RWPE1 (cell line): ENCODE measurements around the gene C19orf38.
A peak's percentile ranks its signal among the peaks of the same experiment; 100 is the strongest.

Experiments
- CTCF ChIA-PET: fragments of 350-600 bp; sonication (Branson Sonifier 250); formaldehyde crosslinking; extraction: SDS; loops from one replicate; lab custom pipeline; 2021; lab: Yijun Ruan, JAX
- POLR2A ChIA-PET: fragments of 400-600 bp; formaldehyde crosslinking; extraction: SDS; loops from one replicate; lab custom pipeline; 2020; ENCODE audit warnings: antibody characterized with exemption; ENCODE audit not compliant: low non-redundant PET; lab: Yijun Ruan, JAX
- DNase-seq: peaks from one replicate; pipeline ENCODE4 v3.0.0; 2012; ENCODE audit warnings: low spot score
- H3K27ac ChIP-seq: fragments of 450-650 bp; 2 replicates; pipeline ENCODE4 v1.5.1; 2017
- TF ChIP-seq, protein P1 (sequence below): fragments of 450-650 bp; conservative IDR thresholded peaks from 2 replicates; pipeline ENCODE4 v1.5.1; 2017; ENCODE audit warnings: low read depth, mild to moderate bottlenecking

C19orf38 gene

DNA sequence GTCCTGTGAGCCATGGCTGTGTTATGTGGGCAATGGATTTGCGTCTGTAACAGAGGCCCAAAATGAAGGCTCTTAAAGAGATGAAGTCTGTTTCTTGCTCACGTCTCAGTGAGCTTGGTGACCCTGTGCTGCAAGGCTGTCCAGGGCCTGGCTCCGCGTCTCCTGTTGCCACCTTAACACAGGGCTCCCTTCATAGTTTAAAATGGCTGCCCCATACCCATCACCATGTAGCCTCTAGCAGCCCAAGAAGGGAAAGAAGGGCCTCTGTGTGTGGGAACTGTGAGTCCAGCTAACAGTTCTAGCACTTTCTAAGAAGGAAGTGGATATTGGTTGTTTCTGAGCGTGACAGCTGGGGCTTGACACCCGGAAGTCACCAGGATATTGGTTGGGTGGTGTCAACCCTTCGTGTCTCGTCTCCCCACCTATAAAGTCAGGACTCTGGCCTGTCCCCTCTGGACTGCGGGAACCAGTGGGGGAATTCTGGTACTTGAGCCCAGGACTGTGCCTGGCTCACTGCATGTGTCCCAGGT is 33.1 kb upstream of the C19orf38 start:
- no peak for DNase-seq
- ChIA-PET CTCF (interaction anchor here (0.5 kb wide), 1 partner anchor 49 kb away, joined by 3 read pairs; no protein-coding TSS in a partner anchor), POLR2A (no interaction called here)
- TF ChIP-seq, protein P1, sequence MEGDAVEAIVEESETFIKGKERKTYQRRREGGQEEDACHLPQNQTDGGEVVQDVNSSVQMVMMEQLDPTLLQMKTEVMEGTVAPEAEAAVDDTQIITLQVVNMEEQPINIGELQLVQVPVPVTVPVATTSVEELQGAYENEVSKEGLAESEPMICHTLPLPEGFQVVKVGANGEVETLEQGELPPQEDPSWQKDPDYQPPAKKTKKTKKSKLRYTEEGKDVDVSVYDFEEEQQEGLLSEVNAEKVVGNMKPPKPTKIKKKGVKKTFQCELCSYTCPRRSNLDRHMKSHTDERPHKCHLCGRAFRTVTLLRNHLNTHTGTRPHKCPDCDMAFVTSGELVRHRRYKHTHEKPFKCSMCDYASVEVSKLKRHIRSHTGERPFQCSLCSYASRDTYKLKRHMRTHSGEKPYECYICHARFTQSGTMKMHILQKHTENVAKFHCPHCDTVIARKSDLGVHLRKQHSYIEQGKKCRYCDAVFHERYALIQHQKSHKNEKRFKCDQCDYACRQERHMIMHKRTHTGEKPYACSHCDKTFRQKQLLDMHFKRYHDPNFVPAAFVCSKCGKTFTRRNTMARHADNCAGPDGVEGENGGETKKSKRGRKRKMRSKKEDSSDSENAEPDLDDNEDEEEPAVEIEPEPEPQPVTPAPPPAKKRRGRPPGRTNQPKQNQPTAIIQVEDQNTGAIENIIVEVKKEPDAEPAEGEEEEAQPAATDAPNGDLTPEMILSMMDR: no peak
- no peak overlapping the region; the same call in 1 of the 2 replicates for H3K27ac ChIP-seq

DNA sequence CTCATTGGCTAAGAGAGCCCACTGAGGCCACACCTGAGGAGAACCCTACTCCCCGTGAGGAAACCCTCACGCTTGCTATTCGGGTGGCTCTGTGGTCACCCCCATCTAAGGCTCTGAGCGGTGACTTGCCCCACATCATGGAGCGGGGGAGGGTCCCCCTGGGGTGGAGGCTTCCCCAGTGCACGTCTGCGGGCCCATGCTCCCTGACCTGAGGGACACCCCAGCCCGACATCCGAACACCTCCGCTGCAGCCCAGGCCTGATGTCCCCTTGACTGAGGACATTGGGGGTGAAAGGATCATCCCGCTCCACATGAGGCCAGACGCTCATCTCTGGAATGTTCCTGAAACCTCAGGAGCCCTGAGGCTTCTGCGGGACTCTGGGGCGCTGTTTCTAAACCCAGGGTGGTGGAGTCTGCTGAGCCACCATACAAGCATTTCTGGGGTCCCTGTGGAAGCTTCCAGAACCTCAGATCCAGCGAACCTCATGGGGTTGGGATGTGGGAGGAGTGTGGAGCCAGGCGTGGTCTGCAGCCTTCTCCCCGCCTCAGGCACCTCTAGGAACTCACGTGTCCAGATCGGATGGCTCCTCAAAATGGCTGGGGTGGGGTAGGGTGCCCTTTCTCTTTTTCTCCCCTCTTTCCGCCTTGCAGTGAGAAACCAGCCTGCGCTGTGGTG is 32.1 kb upstream of the C19orf38 start:
- ChIA-PET POLR2A (no interaction called here), CTCF (no interaction called here)
- peak overlapping the region; percentile 14 for H3K27ac ChIP-seq
- no peak for DNase-seq
- TF ChIP-seq, protein P1: no peak

DNA sequence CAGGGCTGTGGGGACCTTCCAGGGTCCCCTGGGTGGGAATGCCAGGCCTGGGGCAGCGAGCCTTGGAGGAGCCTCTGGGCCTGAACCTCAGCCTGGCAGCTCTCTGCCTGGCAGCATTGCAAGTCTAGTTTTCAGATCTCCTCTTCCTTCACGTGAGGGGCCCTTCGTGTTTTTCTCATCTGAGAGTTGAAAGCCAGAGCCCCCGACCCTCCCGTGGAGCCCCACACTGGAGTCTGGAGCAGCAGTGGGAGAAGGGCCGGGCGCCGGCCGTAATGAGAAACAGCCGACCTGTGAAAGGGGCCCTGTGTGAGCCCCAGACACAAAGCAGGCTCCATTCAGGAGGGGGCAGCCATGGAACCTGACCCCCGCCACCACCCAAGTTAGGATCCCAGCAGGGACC is 31.5 kb upstream of the C19orf38 start:
- peak overlapping the region; percentile 14 for H3K27ac ChIP-seq
- ChIA-PET CTCF (no interaction called here), POLR2A (no interaction called here)
- TF ChIP-seq, protein P1: no peak
- no peak for DNase-seq

DNA sequence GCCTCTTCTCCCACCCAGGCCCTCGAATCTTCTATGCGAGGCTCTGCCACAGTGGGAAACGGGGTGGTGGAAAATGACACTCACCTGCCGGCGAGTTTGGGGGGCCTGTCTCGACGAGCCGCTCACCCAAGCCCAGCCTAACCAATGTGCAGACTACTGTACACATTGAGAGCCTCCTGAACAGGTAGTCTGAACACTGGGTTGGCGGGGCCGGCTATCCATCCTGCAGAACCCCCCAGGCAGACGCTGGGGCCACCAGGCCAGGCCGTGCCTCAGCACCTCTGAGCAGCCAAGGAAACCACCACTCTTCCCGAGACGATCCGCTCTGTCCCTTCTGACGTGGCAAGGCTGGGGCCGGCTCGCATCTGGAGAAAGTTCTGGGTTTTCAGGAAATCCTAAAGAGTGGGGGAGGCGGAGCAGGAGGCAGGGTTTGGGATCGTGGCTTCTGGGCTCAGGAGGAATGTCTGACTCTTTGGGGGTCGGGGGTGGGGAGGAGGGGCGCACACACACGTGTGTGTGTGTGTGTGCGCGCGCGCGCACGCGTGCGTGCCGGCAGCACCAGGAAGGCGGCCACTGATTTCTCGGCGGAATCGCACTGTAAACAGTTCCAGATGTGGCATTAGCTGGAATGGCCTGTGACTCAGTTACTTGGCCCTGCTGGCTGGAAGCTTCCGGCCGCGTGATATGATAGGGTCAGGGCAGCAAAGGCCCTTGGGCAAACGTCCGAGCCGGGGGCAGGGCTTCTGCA is 30.8 kb upstream of the C19orf38 start:
- CTCF ChIA-PET: interaction anchor here (0.7 kb wide), 1 partner anchor 9 kb away, joined by 3 read pairs; no protein-coding TSS in a partner anchor
- POLR2A ChIA-PET: no interaction called here
- H3K27ac ChIP-seq: peak overlapping the region; percentile 28
- TF ChIP-seq, protein P1: no peak
- no peak for DNase-seq

DNA sequence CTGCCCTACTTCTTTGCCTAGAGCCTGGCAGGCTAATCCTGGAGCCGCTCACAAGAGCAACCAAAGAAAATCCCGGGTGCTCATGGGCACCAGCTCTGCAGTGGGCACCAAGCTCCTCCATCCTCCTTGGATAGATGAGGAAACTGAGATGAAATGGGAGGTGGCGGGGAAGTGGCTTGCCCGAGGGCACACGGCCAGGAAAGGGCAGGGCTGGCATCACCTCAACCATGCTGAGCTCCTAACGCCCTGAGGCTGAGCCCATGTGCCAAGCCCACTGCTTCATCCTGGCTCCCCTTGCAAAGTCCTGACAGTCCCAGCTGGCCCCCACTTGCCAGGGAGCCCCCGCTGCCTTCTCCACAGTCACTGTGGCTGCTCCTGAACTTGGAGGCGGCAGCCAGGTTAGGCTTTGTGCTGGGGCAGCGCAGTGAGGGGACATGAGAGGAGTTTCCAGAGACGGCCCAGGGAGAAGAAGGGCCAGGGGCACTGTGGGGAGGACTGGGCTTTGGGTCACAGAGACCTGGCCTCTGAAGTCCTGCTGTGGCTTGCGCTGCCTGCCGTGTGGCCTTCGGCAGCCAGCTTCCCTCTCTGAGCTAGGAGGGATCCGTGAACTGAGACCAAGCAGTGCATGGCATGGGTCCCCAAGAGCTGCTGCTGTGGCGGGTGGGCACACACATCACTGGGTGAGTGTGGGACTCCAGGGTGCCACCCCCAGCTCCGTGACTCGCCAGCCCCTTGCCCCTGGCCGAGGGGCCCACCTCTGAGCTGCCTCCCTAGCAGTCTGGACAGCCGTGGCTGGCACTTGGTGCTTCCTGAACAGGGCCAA is 29.7 kb upstream of the C19orf38 start:
- ChIA-PET CTCF (interaction anchor here (0.5 to 0.7 kb wide), 3 partner anchors 10 to 103 kb away, joined by 3 to 6 read pairs (median 3); no protein-coding TSS in a partner anchor), POLR2A (no interaction called here)
- peak overlapping the region; percentile 28 for H3K27ac ChIP-seq
- TF ChIP-seq, protein P1: no peak
- no peak for DNase-seq
